ENCODE results near the gene GPATCH4. TPM values are rescaled to one million over a fixed set of nuclear protein-coding genes. Genes with fewer than 3 reads are reported as not detected.

GPATCH4 gene
- total and polyA plus RNA-seq, 10 of the 15 experiments (the other 5 are each of a cell fraction or from before 2014, with no cell fraction given): 35.5 to 111 (median 73.9) TPM

- peaks cover 0 to 2% of the 10 kb centered on the region in 2 experiments; a peak in 2 of 4 replicates for H3K36me3 ChIP-seq (ENCODE audit: control insufficient read depth in 2 of 2, insufficient read depth in 2 of 2, low read length in 1 of 2)
- H4K20me1 ChIP-seq (ENCODE audit: control insufficient read depth, insufficient read depth): no peaks in the 10 kb centered on the region
- ChIA-PET POLR2A (interaction anchor here (0.5 kb wide), 1 partner anchor 238 kb away, joined by 8 read pairs; no protein-coding TSS in a partner anchor), SMC1A (ENCODE audit: uncharacterized antibody, unreplicated experiment) (interaction anchor here (0.9 to 1.3 kb wide), 2 partner anchors 12 to 13 kb away, joined by 3 read pairs; no protein-coding TSS in a partner anchor), RAD21 (ENCODE audit: unreplicated experiment) (no interaction called here), CTCF (no interaction called here)
- H3K4me2 ChIP-seq (ENCODE audit: control insufficient read depth, insufficient read depth): no peak overlapping the region
- ATAC-seq (no peak), DNase-seq (ENCODE audit: low read depth, low spot score) (no peak), FAIRE-seq (no peak)
- no peaks in the 10 kb centered on the region for H3K9me3 ChIP-seq (replicated peaks; ENCODE audit: control insufficient read depth, insufficient read depth, low read length)
- in situ Hi-C loops (cut with MboI): no loop called here
- no peak overlapping the region for H2AFZ ChIP-seq (ENCODE audit: control insufficient read depth, low read depth, low read length)
- H3K4me1 ChIP-seq (ENCODE audit: control insufficient read depth, insufficient read depth, low read length): no peaks in the 10 kb centered on the region
- H3K27ac ChIP-seq (ENCODE audit: control insufficient read depth, insufficient read depth): no peak overlapping the region
- no peaks in the 10 kb centered on the region for H3K27me3 ChIP-seq (replicated peaks in 1 of 2; ENCODE audit: control insufficient read depth in 2 of 2, insufficient read depth in 2 of 2, low read length in 1 of 2)
- H3K79me2 ChIP-seq (ENCODE audit: control insufficient read depth, insufficient read depth, low read length): no peaks in the 10 kb centered on the region
- 91% methylated on average over 6 of the region's 6 CpGs for WGBS (ENCODE audit: insufficient coverage, insufficient replicate concordance, low lambda C conversion rate, missing lambda C conversion rate)
- H3K9ac ChIP-seq (ENCODE audit: control insufficient read depth, insufficient read depth, low read length): no peak overlapping the region
- intact Hi-C loops (cut with micrococcal nuclease; ENCODE audit: unreplicated experiment): no loop called here
- no peak overlapping the region for H3K4me3 ChIP-seq
- BruUV-seq (replicated peaks): no TSS peak
- TF ChIP-seq ETV6 (conservative IDR thresholded peaks at IDR 0.05 in 1 of 2, IDR thresholded peaks at IDR 0.05 in 1 of 2; ENCODE audit: borderline replicate concordance in 1 of 2, low read depth in 1 of 2) (no peak), ZBTB40 (IDR thresholded peaks at IDR 0.05; ENCODE audit: borderline replicate concordance) (no peak), IRF3 (IDR thresholded peaks at IDR 0.05) (no peak), CEBPZ (IDR thresholded peaks at IDR 0.05; ENCODE audit: low read depth, low read length) (no peak), MLLT1 (IDR thresholded peaks at IDR 0.05) (no peak), CBFB (IDR thresholded peaks at IDR 0.05; ENCODE audit: low read depth) (no peak), NFIC (IDR thresholded peaks at IDR 0.05; ENCODE audit: low read depth, low read length) (no peak), NFXL1 (IDR thresholded peaks at IDR 0.05; ENCODE audit: borderline replicate concordance) (no peak), SREBF2 (IDR thresholded peaks at IDR 0.05; ENCODE audit: low read length) (no peak), TCF3 (IDR thresholded peaks at IDR 0.05; ENCODE audit: borderline replicate concordance, insufficient read depth, low read depth, low read length) (no peak), PBX3 (IDR thresholded peaks at IDR 0.05; ENCODE audit: insufficient replicate concordance, low read depth, low read length) (no peak)
These were observed 47.3 kb downstream of the GPATCH4 start for GRCh38 chr1:156553860-156554485.
